ENCODE results near the gene C11orf58. TPM values are rescaled to one million over a fixed set of nuclear protein-coding genes. Genes with fewer than 3 reads are reported as not detected.
A peak's percentile ranks its signal among the peaks of the same experiment; 100 is the strongest.

C11orf58 gene
- total RNA-seq, 1 donor from 2014 or later: 256 TPM

GRCh38 chr11:16800382-16800781, 61.9 kb downstream of the C11orf58 start:
- Histone ChIP-seq H3K4me3 (ENCODE audit: low read depth, low read length) (no peak overlapping the region), H3K27me3 (ENCODE audit: control insufficient read depth, insufficient read depth, low read length) (no peaks in the 10 kb centered on the region), H3K36me3 (ENCODE audit: control insufficient read depth, insufficient read depth, low read length) (no peaks in the 10 kb centered on the region)
- TF ChIP-seq CTCF (IDR thresholded peaks at IDR 0.05; ENCODE audit: insufficient read depth, low read length, severe bottlenecking): no peak
- FAIRE-seq (no peak), DNase-seq (ENCODE audit: low read depth) (no peak)

GRCh38 chr11:16801288-16801980, 63.0 kb downstream of the C11orf58 start:
- TF ChIP-seq CTCF (IDR thresholded peaks at IDR 0.05; ENCODE audit: insufficient read depth, low read length, severe bottlenecking): no peak
- Histone ChIP-seq H3K27me3 (ENCODE audit: control insufficient read depth, insufficient read depth, low read length) (no peaks in the 10 kb centered on the region), H3K4me3 (ENCODE audit: low read depth, low read length) (no peak overlapping the region), H3K36me3 (ENCODE audit: control insufficient read depth, insufficient read depth, low read length) (no peaks in the 10 kb centered on the region)
- FAIRE-seq: no peak
- no peak for DNase-seq (ENCODE audit: low read depth)

GRCh38 chr11:16804104-16804947, 65.9 kb downstream of the C11orf58 start:
- no peak for TF ChIP-seq CTCF (IDR thresholded peaks at IDR 0.05; ENCODE audit: insufficient read depth, low read length, severe bottlenecking)
- FAIRE-seq (peak; percentile 70), DNase-seq (ENCODE audit: low read depth) (no peak)
- H3K27me3 ChIP-seq (ENCODE audit: control insufficient read depth, insufficient read depth, low read length): no peaks in the 10 kb centered on the region
- H3K36me3 ChIP-seq (ENCODE audit: control insufficient read depth, insufficient read depth, low read length): no peaks in the 10 kb centered on the region
- no peak overlapping the region for H3K4me3 ChIP-seq (ENCODE audit: low read depth, low read length)

GRCh38 chr11:16805938-16806337, 67.5 kb downstream of the C11orf58 start:
- no peak for TF ChIP-seq CTCF (IDR thresholded peaks at IDR 0.05; ENCODE audit: insufficient read depth, low read length, severe bottlenecking)
- Histone ChIP-seq H3K36me3 (ENCODE audit: control insufficient read depth, insufficient read depth, low read length) (no peaks in the 10 kb centered on the region), H3K27me3 (ENCODE audit: control insufficient read depth, insufficient read depth, low read length) (no peaks in the 10 kb centered on the region), H3K4me3 (ENCODE audit: low read depth, low read length) (no peak overlapping the region)
- FAIRE-seq (no peak), DNase-seq (ENCODE audit: low read depth) (no peak)

- no peak for FAIRE-seq
These were observed 68.3 kb downstream of the C11orf58 start for GRCh38 chr11:16806791-16807190.

More at GRCh38 chr11:16806791-16807190, 68.3 kb downstream of the C11orf58 start:
- DNase-seq (ENCODE audit: low read depth): peak; percentile 64
- TF ChIP-seq CTCF (IDR thresholded peaks at IDR 0.05; ENCODE audit: insufficient read depth, low read length, severe bottlenecking): no peak
- Histone ChIP-seq H3K27me3 (ENCODE audit: control insufficient read depth, insufficient read depth, low read length) (no peaks in the 10 kb centered on the region), H3K4me3 (ENCODE audit: low read depth, low read length) (no peak overlapping the region), H3K36me3 (ENCODE audit: control insufficient read depth, insufficient read depth, low read length) (no peaks in the 10 kb centered on the region)

Measured in bronchial epithelial cell (primary cell).